K562 (cell line): ENCODE data around the gene STX2. TPM values are rescaled to one million over a fixed set of nuclear protein-coding genes. Genes with fewer than 3 reads are reported as not detected.

Source experiments
- ATAC-seq: fragments of 200-7000 bp; cut with Tn5 transposase; 3 replicates; pipeline ENCODE4 v1.9.1; 2020; ENCODE audit warnings: moderate library complexity
- BruUV-seq: library from RNA; stranded (reverse); fragments of 400-500 nt; replicated peaks from 2 replicates; lab custom pipeline; 2021; lab: Mats Ljungman, UMichigan
- CTCF ChIA-PET: fragments of 300-600 bp; formaldehyde crosslinking; extraction: SDS; loops from one replicate; lab custom pipeline; 2021; ENCODE audit warnings: low intra/inter-chr PET ratio; lab: Yijun Ruan, JAX
- POLR2A ChIA-PET: fragments of 300-600, 350-650 bp; sonication (Branson Sonifier 250); formaldehyde crosslinking; extraction: SDS; loops from one replicate; lab custom pipeline; 2021; ENCODE audit warnings: antibody characterized with exemption, inconsistent platforms; lab: Yijun Ruan, JAX
- DNase-seq, 4 experiments: peaks; one replicate each; pipeline versions ENCODE4 v3.0.0 to v3.0.0-alpha.2; 2011 to 2018; ENCODE audit warnings: low spot score in 3 of 4, mixed read lengths in 3 of 4; ENCODE audit errors: extremely low read depth in 1 of 4
- FAIRE-seq: peaks from 2 replicates; lab custom pipeline; 2011; peaks lifted over from hg19 to GRCh38; lab: Jason Lieb, UNC
- H2AFZ ChIP-seq: 2 replicates; pipeline ENCODE4 v1.6.0; 2011; ENCODE audit warnings: low read depth, low read length, control low read depth, inconsistent platforms
- H3K27ac ChIP-seq: fragments of 200-600 bp; 3 replicates; pipeline ENCODE4 v1.8.0; 2011; ENCODE audit warnings: low read depth, mild to moderate bottlenecking, control low read depth, inconsistent platforms, low read length, moderate library complexity, mixed read lengths; ENCODE audit errors: extremely low read depth
- H3K27me3 ChIP-seq, 2 experiments: fragments of 300-600 bp in 1 of 2; 2 replicates in 1 of 2; 3 replicates in 1 of 2; pipeline versions ENCODE4 v1.6.0 to v1.8.0; 2011; ENCODE audit warnings: inconsistent platforms in 2 of 2, low read length in 2 of 2, mild to moderate bottlenecking in 1 of 2, mixed read lengths in 1 of 2, moderate library complexity in 1 of 2; ENCODE audit not compliant: control insufficient read depth in 2 of 2, insufficient read depth in 2 of 2
- H3K36me3 ChIP-seq: fragments of 300-600 bp; 3 replicates; pipeline ENCODE4 v1.8.0; 2011; ENCODE audit warnings: mild to moderate bottlenecking, low read length, inconsistent platforms; ENCODE audit not compliant: control insufficient read depth, insufficient read depth
- H3K4me1 ChIP-seq, 2 experiments: fragments of 200-600 bp in 1 of 2; replicated peaks in 1 of 2; 2 replicates in 1 of 2; 3 replicates in 1 of 2; pipeline versions ENCODE4 v1.5.1 to v1.8.0; 2011; ENCODE audit warnings: inconsistent platforms in 2 of 2, low read length in 2 of 2, mild to moderate bottlenecking in 1 of 2, mixed read lengths in 1 of 2, moderate library complexity in 1 of 2; ENCODE audit not compliant: control insufficient read depth in 2 of 2, insufficient read depth in 2 of 2
- H3K4me2 ChIP-seq: 2 replicates; pipeline ENCODE4 v1.6.1; 2011; ENCODE audit warnings: low read length, control low read depth, inconsistent platforms, mixed read lengths; ENCODE audit not compliant: insufficient read depth
- H3K4me3 ChIP-seq: fragments of 200-600 bp; sonication (generic), shearing (Covaris generic); 2 replicates; pipeline ENCODE4 v1.5.1; 2016; ENCODE audit warnings: control low read depth, inconsistent platforms
- H3K79me2 ChIP-seq: fragments of 200-600 bp; 3 replicates; pipeline ENCODE4 v1.8.0; 2011; ENCODE audit warnings: low read length, inconsistent platforms; ENCODE audit not compliant: control insufficient read depth, insufficient read depth
- H3K9ac ChIP-seq, 2 experiments: 2 replicates each; pipeline versions ENCODE4 v1.6.0 to v1.6.1; 2011; ENCODE audit warnings: low read depth in 2 of 2, low read length in 2 of 2, control low read depth in 1 of 2, inconsistent platforms in 1 of 2, mild to moderate bottlenecking in 1 of 2, mixed read lengths in 1 of 2; ENCODE audit not compliant: insufficient read depth in 1 of 2
- H3K9me1 ChIP-seq: one replicate; pipeline ENCODE4 v1.6.0; 2011; ENCODE audit warnings: inconsistent platforms, mild to moderate bottlenecking, low read length, moderate library complexity; ENCODE audit not compliant: control insufficient read depth, insufficient read depth
- H3K9me3 ChIP-seq: replicated peaks from 2 replicates; pipeline ENCODE4 v1.5.1; 2011; ENCODE audit warnings: low read depth, low read length, inconsistent platforms; ENCODE audit not compliant: control insufficient read depth, insufficient read depth
- H4K20me1 ChIP-seq: replicated peaks from 2 replicates; pipeline ENCODE4 v1.6.1; 2011; ENCODE audit warnings: low read length, inconsistent platforms, mixed read lengths; ENCODE audit not compliant: control insufficient read depth, insufficient read depth
- CEBPG ChIP-seq, 3 experiments: fragments of 200-800 bp in 1 of 3; sonication (Bioruptor generic) in 1 of 3; sonication (generic) in 1 of 3; formaldehyde crosslinking in 1 of 3; IDR thresholded peaks in 2 of 3; conservative IDR thresholded peaks in 1 of 3; 2 replicates each; pipeline versions ENCODE4 v1.6.1 to v1.8.0; 2016 to 2022; ENCODE audit warnings: missing compliant biosample characterization in 2 of 3, missing genetic modification characterization in 2 of 3, mild to moderate bottlenecking in 1 of 3, missing genetic modification reagents in 1 of 3
- CHD4 ChIP-seq: fragments of 200-600 bp; sonication (generic); IDR thresholded peaks from 3 replicates; pipeline ENCODE4 v1.6.1; 2012; ENCODE audit warnings: low read depth, mild to moderate bottlenecking, mixed read lengths, low read length, inconsistent platforms; ENCODE audit not compliant: insufficient read depth, insufficient replicate concordance, poor library complexity, severe bottlenecking
- EGR1 ChIP-seq: fragments of 450-650 bp; conservative IDR thresholded peaks from 2 replicates; pipeline ENCODE4 v1.6.1; 2017; ENCODE audit warnings: mild to moderate bottlenecking
- MNT ChIP-seq, 2 experiments: fragments of 450-650 bp; conservative IDR thresholded peaks; 2 replicates each; pipeline ENCODE4 v1.6.1; 2017; ENCODE audit warnings: mild to moderate bottlenecking in 2 of 2, moderate library complexity in 2 of 2
- NR0B1 ChIP-seq: fragments of 450-650 bp; IDR thresholded peaks from one replicate; pipeline ENCODE4 v1.6.1; 2018; ENCODE audit warnings: mild to moderate bottlenecking, moderate library complexity; ENCODE audit not compliant: partially characterized antibody
- THAP7 ChIP-seq: fragments of 250-450 bp; sonication (Bioruptor Pico); IDR thresholded peaks from 2 replicates; pipeline ENCODE4 v1.5.0; 2021
- ZNF232 ChIP-seq: sonication (generic); formaldehyde crosslinking; IDR thresholded peaks from 2 replicates; pipeline ENCODE4 v1.8.0; 2022; ENCODE audit warnings: mild to moderate bottlenecking, missing genetic modification reagents
- whole genome bisulfite sequencing: fragments of 100-300 bp; shearing (Covaris generic); methylation state at CpG from one replicate; pipeline ENCODE4 v1.1.6; 2016; ENCODE audit warnings: low coverage, mixed read lengths; ENCODE audit not compliant: insufficient coverage; ENCODE audit errors: missing lambda C conversion rate; 5-methylcytosine and 5-hydroxymethylcytosine counted together
- in situ Hi-C: fragments of 300-500 bp; cut with MboI; formaldehyde crosslinking; loops from 4 replicates; pipeline ENCODE4 v1.15.0; 2018; ENCODE audit warnings: inconsistent platforms, mixed read lengths
- intact Hi-C: fragments of 100-400 bp; cut with micrococcal nuclease; formaldehyde crosslinking; loops from 2 replicates; pipeline ENCODE4 v1.14.2; 2022
- polyA plus RNA-seq, 8 experiments: library from polyadenylated mRNA; depleted of rRNA in 4 of 8; stranded (reverse) in 5 of 8; unstranded in 3 of 8; fragments of >200 nt; fragmentation: Nextera tagmentation in 2 of 8; fragmentation: Illumina TruSeq in 1 of 8; extraction: Ambion mirVana in 2 of 8; extraction: Trizol in 1 of 8; gene quantifications; 2 replicates each; pipeline versions ENCODE4 v1.2.1 to v1.2.3, GENCODE V29; 2011 to 2014; ENCODE audit warnings: inconsistent platforms in 1 of 8, missing spikeins in 1 of 8
- total RNA-seq, 7 experiments: library from RNA; depleted of rRNA in 6 of 7; stranded (reverse); fragments of >200 nt in 6 of 7; fragmentation: Illumina TruSeq in 2 of 7; extraction: Trizol in 2 of 7; gene quantifications; 2 replicates each; pipeline versions ENCODE4 v1.2.1 to v1.2.3, GENCODE V29; 2011 to 2021; ENCODE audit warnings: low replicate concordance in 1 of 7

Gene STX2
- total and polyA plus RNA-seq, 9 of the 15 experiments (the other 6 are each of a cell fraction or from before 2014, with no cell fraction given) = 22.2 to 54.6 (median 30.8) TPM

GRCh38 chr12:130835436-130835835 is 3.6 kb downstream of the STX2 start:
- ChIA-PET POLR2A (interaction anchor here (0.6 to 1.9 kb wide), 3 partner anchors 9 to 57 kb away, joined by 3 to 7 read pairs (median 3); no protein-coding TSS in a partner anchor), CTCF (no interaction called here)
- FAIRE-seq = no peak
- no peak for ATAC-seq
- no TSS peak for BruUV-seq
- H3K9ac ChIP-seq = no peak overlapping the region
- H3K79me2 ChIP-seq = peaks cover 82% of the 10 kb centered on the region
- H3K36me3 ChIP-seq = peaks cover 9% of the 10 kb centered on the region
- in situ Hi-C loops (no loop called here), intact Hi-C loops (loop anchor here (10.0 kb wide), 1 partner anchor 519 kb away; no protein-coding TSS in a partner anchor)
- 0 out of 3 replicates have a peak overlapping the region, but pooled peaks have one; percentile 10 for H3K27ac ChIP-seq
- no peak overlapping the region for H2AFZ ChIP-seq
- no peaks in the 10 kb centered on the region for H4K20me1 ChIP-seq
- H3K9me3 ChIP-seq = no peaks in the 10 kb centered on the region
- H3K4me3 ChIP-seq = no peak overlapping the region
- H3K4me2 ChIP-seq = peak overlapping the region; percentile 36
- H3K27me3 ChIP-seq = no peaks in the 10 kb centered on the region
- WGBS = 35% methylated on average over 6 of the region's 6 CpGs
- no peak for TF ChIP-seq THAP7 (CRISPR knock-in tag)
- peak; percentile 85 for TF ChIP-seq EGR1
- TF ChIP-seq CEBPG (CRISPR knock-in tag; IDR thresholded peaks at IDR 0.05) = no peak
- no peak for TF ChIP-seq CEBPG (tag; conservative IDR thresholded peaks at IDR 0.05 in 1 of 2, IDR thresholded peaks at IDR 0.05 in 1 of 2)
- 0 out of 4 replicates have a peak, but pooled peaks of 1 of the 2 experiments have one; percentile 39 for TF ChIP-seq MNT (conservative IDR thresholded peaks at IDR 0.05)
- TF ChIP-seq NR0B1 = no peak
- no peak for TF ChIP-seq ZNF232 (CRISPR knock-in tag)
- TF ChIP-seq CHD4 = no peak
- H3K9me1 ChIP-seq = no peaks in the 10 kb centered on the region
- H3K4me1 ChIP-seq = peaks cover 58 to 64% of the 10 kb centered on the region in 2 experiments
- no peak for DNase-seq
